HuH-7 (cell line): Measurements from ENCODE around the gene TCF25.
"Not testable (repeated sequence)": the region's sequence is repeated elsewhere in the genome, so short reads cannot be mapped to it uniquely, and the experiment has no call there.

Experiments
- DNase-seq: peaks from one replicate; pipeline ENCODE4 v3.0.0; 2011; ENCODE audit warnings: low spot score

The TCF25 gene

DNA sequence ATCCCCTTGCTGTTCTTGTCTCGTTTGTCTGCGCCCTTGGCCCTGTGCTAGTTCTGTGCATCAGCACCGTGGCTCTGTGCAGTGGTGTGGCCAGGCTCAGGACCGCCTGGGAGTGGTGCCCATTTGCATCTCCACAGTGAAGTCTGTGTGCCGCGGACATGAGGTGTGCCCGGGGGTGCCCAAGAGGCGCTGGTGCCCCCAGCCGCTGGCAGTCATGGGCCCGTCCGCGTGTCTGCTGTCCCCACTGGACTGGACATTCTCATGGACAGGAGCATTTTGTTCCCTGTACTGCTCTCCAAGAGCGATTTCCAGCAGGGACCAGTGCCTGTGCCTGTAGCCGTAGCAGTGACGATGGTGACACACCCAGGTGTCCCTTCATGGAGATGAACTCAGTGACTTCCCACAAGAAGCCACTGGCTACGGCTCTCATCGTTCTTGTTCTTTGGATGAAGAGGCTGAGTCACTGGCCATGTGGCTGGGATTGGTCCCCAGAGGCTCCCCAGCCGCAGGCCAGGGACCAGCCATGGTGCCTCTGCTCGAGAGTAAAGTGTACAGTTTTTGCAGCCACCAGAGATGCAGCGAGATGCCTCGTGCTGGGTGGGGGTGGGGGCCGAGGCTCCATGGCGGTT is 32.2 kb downstream of the TCF25 start:
- no peak for DNase-seq

GRCh38 chr16:89906140-89907025 is 33.0 kb downstream of the TCF25 start:
- DNase-seq, result no peak

DNA sequence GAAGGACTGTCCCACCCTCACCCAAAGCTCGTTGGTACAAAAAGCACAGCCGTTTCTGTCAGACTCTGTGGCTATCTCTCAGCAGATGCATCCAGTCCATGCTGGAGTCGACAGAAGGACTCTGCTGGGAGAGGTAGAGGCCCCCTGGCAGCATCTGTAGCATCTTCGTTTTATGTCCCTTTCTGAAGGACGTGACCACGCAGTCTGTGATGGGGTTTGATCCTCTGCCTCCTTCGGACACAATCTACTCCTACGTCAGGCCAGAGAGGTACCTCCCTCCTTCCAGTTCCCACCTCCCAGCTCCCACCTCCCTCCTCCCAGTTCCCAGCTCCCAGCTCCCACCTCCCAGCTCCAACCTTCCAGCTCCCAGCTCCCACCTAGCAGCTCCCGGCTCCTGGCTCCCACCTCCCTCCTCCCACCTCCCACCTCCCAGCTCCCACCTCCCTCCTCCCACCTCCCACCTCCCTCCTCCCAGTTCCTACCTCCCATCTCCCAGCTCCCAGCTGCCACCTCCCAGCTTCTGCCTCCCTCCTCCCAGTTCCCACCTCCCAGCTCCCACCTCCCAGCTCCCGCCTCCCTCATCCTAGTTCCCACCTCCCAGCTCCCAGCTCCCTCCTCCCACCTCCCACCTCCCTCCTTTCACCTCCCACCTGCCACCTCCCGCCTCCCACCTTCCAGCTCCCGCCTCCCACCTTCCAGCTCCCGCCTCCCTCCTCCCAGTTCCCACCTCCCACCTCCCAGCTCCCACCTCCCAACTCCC is 33.8 kb downstream of the TCF25 start:
- DNase-seq, result no peak

- no peak for DNase-seq
Measured at GRCh38 chr16:89908236-89908635, 34.8 kb downstream of the TCF25 start.

DNA sequence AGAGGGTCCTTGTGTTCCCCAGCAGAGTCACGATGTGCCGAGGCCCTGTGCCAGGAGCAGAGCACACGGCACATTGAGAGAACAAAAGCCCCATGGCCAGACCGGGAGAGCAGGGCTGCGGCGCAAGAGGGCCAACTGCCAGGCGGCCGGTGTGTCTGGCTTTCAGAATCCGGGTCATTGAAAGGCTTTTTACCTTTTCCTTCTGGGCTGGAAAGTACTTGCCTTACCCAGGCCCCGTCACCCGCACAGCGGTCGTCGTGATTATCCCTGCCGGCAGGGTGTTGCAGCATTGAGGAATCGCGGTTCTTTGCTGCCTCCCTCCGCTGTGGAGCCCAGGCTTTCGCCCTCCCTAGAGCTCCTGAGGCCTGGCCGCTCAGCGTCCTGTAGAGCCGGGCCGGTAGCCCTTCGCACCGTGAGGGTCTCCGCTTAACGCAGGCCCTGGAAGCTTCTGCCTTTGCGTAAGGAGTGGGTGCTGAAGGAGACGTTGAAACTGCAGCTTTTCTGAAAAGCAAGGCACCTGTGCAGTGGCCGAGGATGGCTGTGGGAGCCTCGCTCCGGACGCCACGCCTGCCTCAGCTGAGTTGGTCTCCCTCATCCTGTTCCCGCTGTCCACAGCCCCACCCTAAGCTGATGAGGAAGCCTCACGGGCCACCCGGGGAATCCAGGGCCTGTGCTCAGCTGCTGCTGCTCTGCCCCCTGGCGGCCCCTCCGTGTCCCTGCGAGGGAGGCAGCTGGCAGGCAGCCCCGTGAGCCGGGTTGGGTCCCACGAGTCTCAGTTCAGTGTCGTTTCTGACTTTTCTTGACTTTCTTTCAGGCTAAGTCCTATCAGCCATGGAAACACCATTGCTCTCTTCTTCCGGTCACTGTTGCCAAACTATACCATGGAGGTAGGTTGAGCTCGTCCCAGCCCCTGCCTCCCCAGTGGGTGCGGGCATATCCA is 36.7 kb downstream of the TCF25 start:
- peak; percentile 98 for DNase-seq

GRCh38 chr16:89910717-89911354 is 37.4 kb downstream of the TCF25 start:
- DNase-seq, result no peak

- no peak for DNase-seq
Measured at GRCh38 chr16:89911375-89911774, 38.0 kb downstream of the TCF25 start.

- no peak for DNase-seq
Measured at GRCh38 chr16:89912143-89912542, 38.8 kb downstream of the TCF25 start.

GRCh38 chr16:89912627-89913026 is 39.2 kb downstream of the TCF25 start:
- DNase-seq, result no peak

GRCh38 chr16:89913408-89914387 is 40.3 kb downstream of the TCF25 start:
- no peak for DNase-seq

GRCh38 chr16:89914642-89915285 is 41.4 kb downstream of the TCF25 start:
- DNase-seq, result not testable (repeated sequence)

DNA sequence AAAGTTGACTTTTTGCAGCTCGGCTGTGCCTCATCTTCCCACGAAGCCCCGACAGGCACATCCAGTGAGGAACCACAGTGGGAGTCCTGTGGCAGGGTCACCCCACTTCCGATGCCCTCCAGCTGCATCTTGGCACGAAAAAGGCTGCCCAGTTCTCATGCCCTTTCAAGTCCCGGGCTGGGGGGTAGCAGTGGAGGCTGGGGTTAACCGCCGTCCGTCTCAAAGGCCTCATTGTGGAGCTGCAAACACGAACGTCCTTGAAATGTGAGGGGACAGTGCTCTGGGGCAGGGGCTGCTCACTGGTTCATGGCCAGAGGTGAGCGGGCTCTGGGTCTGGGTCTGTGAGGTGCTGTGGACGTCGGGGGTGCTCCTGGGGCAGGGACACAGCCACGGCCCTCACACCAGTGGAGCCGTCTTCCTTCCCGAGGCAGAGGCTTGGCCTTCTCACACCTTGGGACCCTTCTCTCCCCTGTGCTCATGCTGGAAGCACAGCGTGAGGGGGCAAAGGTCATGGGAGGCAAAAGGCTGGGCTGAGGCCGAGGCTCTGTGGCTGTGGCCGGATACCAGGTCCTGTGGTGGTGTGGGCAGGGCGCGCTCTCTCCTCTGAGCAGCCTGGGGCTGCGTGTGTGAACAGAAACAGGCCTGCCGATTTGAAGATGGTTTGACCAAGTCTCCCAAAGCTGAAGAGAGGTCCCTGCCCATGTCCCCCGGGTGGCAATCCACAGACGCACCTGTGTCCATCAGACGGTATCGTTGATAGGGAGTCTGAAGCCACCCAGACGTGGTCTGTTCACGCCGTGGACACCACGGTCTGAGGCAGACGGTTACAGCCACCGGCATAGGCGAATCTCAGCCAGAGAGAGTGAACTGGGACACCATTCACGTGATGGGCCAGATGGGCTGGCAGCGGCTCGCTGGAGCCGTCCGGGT is 42.2 kb downstream of the TCF25 start:
- no peak for DNase-seq

DNA sequence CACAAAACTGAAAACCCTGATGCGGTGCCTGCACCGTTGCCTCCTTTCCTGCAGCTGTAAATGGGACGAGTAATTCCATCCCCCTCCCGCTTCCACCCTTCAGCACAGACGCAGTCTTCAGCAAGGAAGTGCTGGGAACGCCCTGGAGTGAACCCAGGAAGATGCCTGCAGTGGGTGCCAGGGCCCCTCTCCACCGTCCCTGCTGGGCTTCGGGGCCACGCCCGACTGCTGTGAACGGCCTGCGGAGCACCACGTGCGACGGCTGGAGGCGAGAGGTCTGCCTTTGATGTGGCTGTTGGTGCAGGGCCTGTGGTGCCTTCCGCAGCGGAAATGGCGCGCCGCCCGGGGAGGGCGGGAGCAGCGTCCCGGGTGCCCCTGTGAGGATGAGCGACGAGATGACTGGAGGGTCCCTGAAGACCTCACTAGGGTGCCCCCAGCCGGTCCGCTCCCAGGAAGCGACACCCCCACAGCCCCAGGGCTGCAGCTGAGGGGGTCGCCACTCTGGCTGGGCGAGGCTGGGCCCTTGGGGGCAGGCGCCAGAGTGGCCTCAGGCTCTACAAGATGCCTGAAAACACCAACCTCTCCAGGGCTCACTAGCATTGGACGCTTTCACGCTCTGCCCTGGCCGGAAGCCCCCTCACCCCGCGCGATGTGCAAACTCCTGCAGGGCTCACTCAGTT is 44.5 kb downstream of the TCF25 start:
- peak; percentile 91 for DNase-seq

GRCh38 chr16:89918453-89919347 is 45.3 kb downstream of the TCF25 start, which contains the start of gene MC1R:
Gene MC1R (plus strand): TSS chr16:89918862. CDS start chr16:89919259, 397 bp downstream.
- peak; percentile 87 for DNase-seq

GRCh38 chr16:89919535-89920406 is 46.4 kb downstream of the TCF25 start:
- DNase-seq, result no peak
